Right kidney (tissue), 1 donor: ENCODE results near the gene KLHL17.
"Not testable (repeated sequence)": the region's sequence is repeated elsewhere in the genome, so short reads cannot be mapped to it uniquely, and the experiment has no call there.

Experiments
- DNase-seq: peaks from one replicate; pipeline ENCODE4 v3.0.0-alpha.2; 2016

KLHL17 gene

GRCh38 chr1:980602-981395 lies 20.4 kb downstream of the KLHL17 start:
- DNase-seq: no peak

- DNase-seq: no peak
Measured at GRCh38 chr1:981491-981954, 21.1 kb downstream of the KLHL17 start.

- DNase-seq: no peak
Measured at GRCh38 chr1:981955-982558, 21.7 kb downstream of the KLHL17 start, which contains the start of gene PERM1. Gene PERM1, minus strand, starts transcription at chr1:982093. Its CDS starts 1,064 bp downstream, at chr1:981029.

GRCh38 chr1:982765-983436 lies 22.5 kb downstream of the KLHL17 start:
- no peak for DNase-seq

- DNase-seq: no peak
Measured at GRCh38 chr1:983798-984475, 23.6 kb downstream of the KLHL17 start.

- DNase-seq: no peak
Measured at GRCh38 chr1:984476-984814, 24.1 kb downstream of the KLHL17 start.

- no peak for DNase-seq
Measured at GRCh38 chr1:985126-985525, 24.7 kb downstream of the KLHL17 start.

- DNase-seq: not testable (repeated sequence)
Measured at GRCh38 chr1:988061-988460, 27.7 kb downstream of the KLHL17 start.

GRCh38 chr1:991275-991674 lies 30.9 kb downstream of the KLHL17 start:
- DNase-seq: not testable (repeated sequence)

- DNase-seq: no peak
Measured at GRCh38 chr1:991895-992294, 31.5 kb downstream of the KLHL17 start.

GRCh38 chr1:992362-992761 lies 32.0 kb downstream of the KLHL17 start:
- DNase-seq: no peak

GRCh38 chr1:993379-993995 lies 33.1 kb downstream of the KLHL17 start:
- no peak for DNase-seq

GRCh38 chr1:994546-994945 lies 34.2 kb downstream of the KLHL17 start:
- not testable (repeated sequence) for DNase-seq

GRCh38 chr1:995665-996633 lies 35.6 kb downstream of the KLHL17 start:
- no peak for DNase-seq

- no peak for DNase-seq
Measured at GRCh38 chr1:996851-997712, 36.7 kb downstream of the KLHL17 start.

- DNase-seq: no peak
Measured at GRCh38 chr1:997713-997992, 37.3 kb downstream of the KLHL17 start.

- DNase-seq: peak; percentile 63
Measured at GRCh38 chr1:997993-998744, 37.8 kb downstream of the KLHL17 start.

- DNase-seq: no peak
Measured at GRCh38 chr1:998745-998994, 38.3 kb downstream of the KLHL17 start.

- peak; percentile 72 for DNase-seq
Measured at GRCh38 chr1:998995-999724, 38.8 kb downstream of the KLHL17 start.
